ENCODE data around the gene CLCN2.

DNA sequence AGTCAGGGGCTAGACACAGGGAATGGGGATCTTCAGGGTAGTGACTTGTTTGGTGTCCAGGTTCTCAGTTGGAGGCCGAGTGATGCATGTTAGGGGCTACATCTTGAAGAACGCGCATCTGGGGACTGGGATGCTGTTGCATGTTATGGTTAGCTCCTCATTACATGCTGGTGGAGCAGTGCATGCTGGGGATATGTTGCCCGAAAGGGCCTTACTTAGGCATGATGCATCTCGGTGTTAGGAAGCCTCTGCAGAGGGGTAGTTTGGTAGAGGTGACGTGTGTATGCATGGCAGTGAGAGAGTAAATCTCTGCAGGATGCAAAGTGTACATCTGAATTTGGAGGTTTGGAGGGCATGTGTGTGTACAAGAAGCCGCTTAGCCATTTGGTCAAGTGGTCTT lies 44.6 kb downstream of the CLCN2 start:
- TF ChIP-seq ZNF274 (IDR thresholded peaks at IDR 0.05; ENCODE audit: low read depth, low read length), result no peak
- TF ChIP-seq SUZ12 (IDR thresholded peaks at IDR 0.05; ENCODE audit: extremely low read depth, insufficient read depth, insufficient read length), result no peak
- TF ChIP-seq YY1 (IDR thresholded peaks at IDR 0.05; ENCODE audit: insufficient read depth, insufficient read length), result no peak

All from NT2/D1 (cell line).